Measurements from ENCODE around the gene PIP4K2A. TPM values are rescaled to one million over a fixed set of nuclear protein-coding genes. Genes with fewer than 3 reads are reported as not detected.
A peak's percentile ranks its signal among the peaks of the same experiment; 100 is the strongest.

The PIP4K2A gene
- total RNA-seq: 10 to 100 TPM in 5 of 6 experiments, 1 to 10 TPM in 1; 8.1 to 27.6 (median 12.0) TPM
- long read RNA-seq, partial matches to known transcripts: 0 of 6 reads
- long read RNA-seq, other reads (novel, unspliced or antisense): 6 of 6 reads

DNA sequence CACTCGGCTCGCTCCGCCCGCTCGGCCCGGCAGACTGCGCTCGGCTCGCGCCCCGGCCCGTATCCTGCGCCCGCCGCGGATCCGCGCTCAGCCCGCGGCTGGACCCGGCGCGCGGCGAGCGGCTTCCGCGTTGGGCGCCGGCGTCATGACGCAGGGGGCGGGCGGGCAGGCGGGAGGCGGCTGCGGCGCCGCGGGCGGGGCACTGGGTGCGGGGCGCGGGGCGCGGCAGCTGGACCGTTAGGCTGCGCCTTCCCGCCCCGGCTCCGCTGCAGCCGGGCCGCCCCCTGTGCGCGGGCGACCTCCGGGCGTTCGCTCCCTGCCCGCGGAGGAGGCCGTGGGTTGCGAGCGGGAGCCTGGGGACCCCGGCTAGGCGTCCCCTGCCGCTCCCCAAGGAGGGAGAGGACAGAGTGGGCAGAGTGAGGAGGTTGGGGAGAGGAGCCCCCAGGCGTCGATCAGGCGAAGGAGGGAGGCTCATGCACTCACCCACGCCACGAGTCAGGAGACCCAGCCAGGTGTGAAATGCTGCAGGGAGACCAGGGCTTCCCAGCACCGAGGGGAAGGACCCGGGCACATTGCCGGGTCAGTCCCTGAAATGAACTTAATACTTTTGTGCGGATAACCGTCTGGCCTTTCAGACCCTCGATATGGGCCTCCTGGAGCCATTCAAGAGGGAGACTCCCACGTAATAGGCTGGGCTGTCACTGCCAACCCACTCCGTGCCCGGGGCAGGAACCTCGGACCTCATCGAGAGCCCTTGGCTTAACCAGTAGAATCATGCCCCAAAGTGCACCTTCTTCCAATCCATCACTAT is at the start of gene PIP4K2A:
Gene PIP4K2A, minus strand, starts transcription at position 100 of the 811 bp plus-strand sequence. CDS start 252 bp downstream, outside the sequence.
- Histone ChIP-seq H3K36me3 (no peaks in the 10 kb centered on the region), H3K27me3 (no peaks in the 10 kb centered on the region), H3K9me3 (no peaks in the 10 kb centered on the region), H3K27ac (peak within 1 kb of the TSS; percentile 74 to 93 (median 85)), H3K4me3 (peak within 1 kb of the TSS; percentile 74 to 93 (median 92)), H3K4me1 (peaks cover 0 to 23% (median 8%) of the 10 kb centered on the region in 4 donors)
- ATAC-seq (peak; percentile 70 to 87 (median 82)), DNase-seq (peak; percentile 86 to 89 (median 87))
- 13% methylated on average over 15 of the region's 83 CpGs for WGBS (ENCODE audit: insufficient coverage, low coverage, low lambda C conversion rate, missing lambda C conversion rate)
- intact Hi-C loops (cut with DNase I): no loop called here
- TF ChIP-seq CTCF (IDR thresholded peaks at IDR 0.05) (no peak), POLR2A (IDR thresholded peaks at IDR 0.05) (peak; percentile 79)

DNA sequence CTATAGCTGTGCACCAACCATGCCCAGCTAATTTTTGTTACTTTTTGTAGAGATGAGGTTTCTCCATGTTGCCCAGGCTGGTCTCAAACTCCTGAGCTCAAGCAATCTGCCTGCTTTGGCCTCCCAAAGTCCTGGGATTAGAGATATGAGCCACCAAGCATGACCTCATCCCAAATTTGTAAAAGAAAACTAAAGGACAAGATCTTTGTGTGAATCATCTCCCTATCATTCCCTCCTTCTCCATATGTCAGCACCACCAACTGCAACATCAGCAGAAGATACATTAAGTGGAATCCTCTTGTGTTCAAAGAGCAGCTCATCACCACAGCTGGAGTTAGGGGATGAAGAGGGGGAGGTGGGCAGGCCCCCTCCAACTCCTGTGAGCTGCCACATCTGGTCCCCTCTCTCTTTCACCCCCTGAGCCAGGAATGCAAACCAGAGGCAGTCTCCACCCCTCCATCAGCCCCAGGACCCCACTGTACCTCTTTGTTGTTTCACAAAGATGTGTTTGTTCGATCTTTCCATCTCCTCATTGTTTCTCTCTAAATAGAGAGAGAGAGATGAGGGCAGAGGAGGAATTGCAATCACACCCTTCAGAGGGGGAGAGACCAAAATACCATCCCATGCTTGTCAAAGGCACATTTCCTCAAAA is 47.3 kb upstream of the PIP4K2A start:
- TF ChIP-seq POLR2A (IDR thresholded peaks at IDR 0.05) (no peak), CTCF (IDR thresholded peaks at IDR 0.05) (no peak)
- ATAC-seq (no peak), DNase-seq (no peak)
- H3K9me3 ChIP-seq: no peaks in the 10 kb centered on the region
- no peak overlapping the region for H3K4me3 ChIP-seq
- WGBS (ENCODE audit: insufficient coverage, low coverage, low lambda C conversion rate, missing lambda C conversion rate): 90% methylated on average over 1 of the region's 1 CpG
- intact Hi-C loops (cut with DNase I): no loop called here
- H3K27ac ChIP-seq: no peak overlapping the region
- H3K27me3 ChIP-seq: no peaks in the 10 kb centered on the region
- H3K4me1 ChIP-seq: no peaks in the 10 kb centered on the region
- no peaks in the 10 kb centered on the region for H3K36me3 ChIP-seq

- TF ChIP-seq POLR2A (IDR thresholded peaks at IDR 0.05): no peak
- TF ChIP-seq CTCF (IDR thresholded peaks at IDR 0.05): no peak
- H3K4me3 ChIP-seq: no peak overlapping the region
- H3K9me3 ChIP-seq: no peaks in the 10 kb centered on the region
- no peak for DNase-seq
- peak in 1 of 4 donors; percentile 18 for ATAC-seq
- H3K27ac ChIP-seq: no peak overlapping the region
- H3K27me3 ChIP-seq: no peaks in the 10 kb centered on the region
- intact Hi-C loops (cut with DNase I): no loop called here
- H3K4me1 ChIP-seq: no peaks in the 10 kb centered on the region
- H3K36me3 ChIP-seq: no peaks in the 10 kb centered on the region
Observed at GRCh38 chr10:22760025-22760424, 45.6 kb upstream of the PIP4K2A start.

DNA sequence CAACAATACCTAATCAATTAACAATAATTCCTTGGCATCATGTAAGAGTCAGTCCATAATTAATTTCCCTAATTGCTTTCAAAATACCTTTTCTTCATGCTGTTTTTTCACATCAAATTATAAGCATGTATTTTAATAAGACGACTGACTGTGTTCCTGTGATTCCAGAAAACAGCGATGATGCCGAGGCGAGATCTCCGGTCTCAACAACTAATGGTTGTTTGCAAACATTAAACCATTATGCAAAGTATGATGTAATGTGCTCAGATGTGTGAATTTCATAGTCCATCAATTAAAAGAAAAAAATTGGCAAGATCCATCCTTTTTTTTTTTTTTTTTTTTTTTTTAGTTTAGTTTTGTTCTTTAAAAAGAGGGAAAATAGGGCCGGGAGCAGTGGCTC is 44.5 kb upstream of the PIP4K2A start:
- no peaks in the 10 kb centered on the region for H3K27me3 ChIP-seq
- no peak overlapping the region for H3K27ac ChIP-seq
- H3K9me3 ChIP-seq: no peaks in the 10 kb centered on the region
- ATAC-seq (no peak), DNase-seq (no peak)
- TF ChIP-seq POLR2A (IDR thresholded peaks at IDR 0.05): no peak
- TF ChIP-seq CTCF (IDR thresholded peaks at IDR 0.05): no peak
- H3K4me1 ChIP-seq: no peaks in the 10 kb centered on the region
- no peak overlapping the region for H3K4me3 ChIP-seq
- intact Hi-C loops (cut with DNase I): no loop called here
- WGBS (ENCODE audit: insufficient coverage, low coverage, low lambda C conversion rate, missing lambda C conversion rate): 94% methylated on average over 5 of the region's 6 CpGs
- H3K36me3 ChIP-seq: no peaks in the 10 kb centered on the region
